H1 (cell line): ENCODE data around the gene CD46. TPM values are rescaled to one million over a fixed set of nuclear protein-coding genes. Genes with fewer than 3 reads are reported as not detected.
"Not testable (repeated sequence)": the region's sequence is repeated elsewhere in the genome, so short reads cannot be mapped to it uniquely, and the experiment has no call there.

Experiments used
- CTCF ChIA-PET: fragments of 300-600 bp; sonication (Branson Sonifier 250); formaldehyde crosslinking; loops from one replicate; lab custom pipeline; 2021; ENCODE audit not compliant: partially characterized antibody; lab: Charles Lee
- POLR2A ChIA-PET: fragments of 300-600 bp; sonication (Branson Sonifier 250); formaldehyde crosslinking; loops from one replicate; lab custom pipeline; 2021; ENCODE audit warnings: inconsistent platforms; ENCODE audit not compliant: partially characterized antibody; lab: Charles Lee
- DNase-seq, 2 experiments: peaks; one replicate each; pipeline versions ENCODE4 v3.0.0 to v3.0.0-alpha.2; 2010 to 2022; ENCODE audit warnings: low spot score in 2 of 2, low read depth in 1 of 2, mixed read lengths in 1 of 2
- FAIRE-seq: peaks from 2 replicates; lab custom pipeline; 2011; peaks lifted over from hg19 to GRCh38; lab: Jason Lieb, UNC
- H2AFZ ChIP-seq: 2 replicates; pipeline ENCODE4 v1.8.1; 2012; ENCODE audit warnings: low read length, inconsistent platforms
- H2AK5ac ChIP-seq: 2 replicates; pipeline ENCODE4 v1.6.1; 2013; ENCODE audit warnings: low read depth, low read length
- H2BK120ac ChIP-seq: replicated peaks from 2 replicates; pipeline ENCODE3; 2013; ENCODE audit warnings: low read depth, low read length, inconsistent platforms
- H2BK12ac ChIP-seq: 2 replicates; pipeline ENCODE4 v1.6.1; 2013; ENCODE audit warnings: low read depth, low read length
- H2BK15ac ChIP-seq: 2 replicates; pipeline ENCODE4 v1.6.1; 2013; ENCODE audit warnings: low read length
- H2BK20ac ChIP-seq: 2 replicates; pipeline ENCODE4 v1.6.1; 2013; ENCODE audit warnings: low read length
- H2BK5ac ChIP-seq: 2 replicates; pipeline ENCODE4 v1.6.1; 2013; ENCODE audit warnings: low read depth, low read length
- H3K14ac ChIP-seq: 2 replicates; pipeline ENCODE4 v1.6.1; 2013; ENCODE audit warnings: inconsistent platforms; ENCODE audit not compliant: insufficient read length
- H3K18ac ChIP-seq: 2 replicates; pipeline ENCODE4 v1.6.1; 2013; ENCODE audit warnings: low read length; ENCODE audit errors: extremely low read depth
- H3K23ac ChIP-seq: 2 replicates; pipeline ENCODE4 v1.6.1; 2013; ENCODE audit warnings: inconsistent platforms; ENCODE audit not compliant: insufficient read length
- H3K23me2 ChIP-seq: 2 replicates; pipeline ENCODE4 v1.6.1; 2013; ENCODE audit warnings: low read depth, low read length
- H3K27ac ChIP-seq: 2 replicates; pipeline ENCODE4 v1.6.1; 2011; ENCODE audit warnings: low read depth, low read length, inconsistent platforms
- H3K27me3 ChIP-seq, 4 experiments: replicated peaks in 1 of 4; 1 replicate in 1 of 4; 2 replicates in 3 of 4; pipeline versions ENCODE4 v1.6.1 to v1.8.1; 2011 to 2013; ENCODE audit warnings: low read length in 3 of 4, mild to moderate bottlenecking in 3 of 4, inconsistent platforms in 2 of 4, mixed read lengths in 2 of 4, moderate library complexity in 1 of 4; ENCODE audit not compliant: control insufficient read depth in 3 of 4, insufficient read depth in 3 of 4; ENCODE audit errors: extremely low read depth in 1 of 4
- H3K36me3 ChIP-seq, 4 experiments: 2 replicates each; pipeline versions ENCODE4 v1.6.1 to v1.8.1; 2011 to 2013; ENCODE audit warnings: mild to moderate bottlenecking in 4 of 4, low read length in 3 of 4, moderate library complexity in 2 of 4, control low read depth in 1 of 4, inconsistent platforms in 1 of 4; ENCODE audit not compliant: insufficient read depth in 4 of 4, control insufficient read depth in 2 of 4
- H3K4ac ChIP-seq: replicated peaks from 2 replicates; pipeline ENCODE3; 2013; ENCODE audit warnings: low read length, low read depth, mixed read lengths, inconsistent platforms; ENCODE audit not compliant: insufficient read length
- H3K4me1 ChIP-seq, 4 experiments: replicated peaks in 1 of 4; 1 replicate in 1 of 4; 2 replicates in 3 of 4; pipeline versions ENCODE4 v1.6.1 to v1.8.1; 2011 to 2013; ENCODE audit warnings: low read length in 3 of 4, inconsistent platforms in 2 of 4, mixed read lengths in 1 of 4; ENCODE audit not compliant: insufficient read depth in 4 of 4, control insufficient read depth in 3 of 4
- H3K4me2 ChIP-seq, 2 experiments: 2 replicates each; pipeline versions ENCODE4 v1.6.1 to v1.8.1; 2011 to 2013; ENCODE audit warnings: low read depth in 2 of 2, low read length in 2 of 2, control low read depth in 1 of 2, inconsistent platforms in 1 of 2, mild to moderate bottlenecking in 1 of 2; ENCODE audit not compliant: insufficient read depth in 1 of 2
- H3K4me3 ChIP-seq, 4 experiments: fragments of 200-600, 300-600 bp in 1 of 4; sonication (generic), shearing (Covaris generic), sonication (Bioruptor Twin) in 1 of 4; 2 replicates each; pipeline versions ENCODE4 v1.5.1 to v1.8.1; 2011 to 2016; ENCODE audit warnings: low read length in 4 of 4, low read depth in 3 of 4, control low read depth in 2 of 4, inconsistent platforms in 2 of 4, mild to moderate bottlenecking in 2 of 4, mixed read lengths in 1 of 4, moderate library complexity in 1 of 4; ENCODE audit not compliant: insufficient read depth in 2 of 4; ENCODE audit errors: extremely low read depth in 1 of 4
- H3K56ac ChIP-seq: replicated peaks from 2 replicates; pipeline ENCODE3; 2013; ENCODE audit warnings: low read depth, mild to moderate bottlenecking, mixed read lengths, low read length, inconsistent platforms; ENCODE audit not compliant: insufficient read length
- H3K79me1 ChIP-seq: 2 replicates; pipeline ENCODE4 v1.6.1; 2013; ENCODE audit warnings: low read depth, low read length, control low read depth
- H3K79me2 ChIP-seq, 2 experiments: 2 replicates each; pipeline versions ENCODE4 v1.6.1 to v1.8.1; 2012 to 2013; ENCODE audit warnings: low read length in 2 of 2, mild to moderate bottlenecking in 2 of 2, inconsistent platforms in 1 of 2; ENCODE audit not compliant: insufficient read depth in 2 of 2, control insufficient read depth in 1 of 2
- H3K9ac ChIP-seq, 4 experiments: replicated peaks in 1 of 4; 1 replicate in 1 of 4; 2 replicates in 3 of 4; pipeline versions ENCODE4 v1.6.1 to v1.8.1; 2011 to 2013; ENCODE audit warnings: low read depth in 3 of 4, low read length in 3 of 4, control low read depth in 2 of 4, mild to moderate bottlenecking in 2 of 4, moderate library complexity in 2 of 4, inconsistent platforms in 1 of 4; ENCODE audit errors: extremely low read depth in 1 of 4
- H3K9me3 ChIP-seq, 2 experiments: 2 replicates each; pipeline versions ENCODE4 v1.6.1 to v1.8.1; 2012 to 2013; ENCODE audit warnings: mild to moderate bottlenecking in 2 of 2, moderate library complexity in 2 of 2, control low read depth in 1 of 2, inconsistent platforms in 1 of 2, low read depth in 1 of 2, low read length in 1 of 2, mixed read lengths in 1 of 2; ENCODE audit not compliant: insufficient read depth in 2 of 2
- H4K20me1 ChIP-seq, 2 experiments: replicated peaks in 1 of 2; 2 replicates each; pipeline versions ENCODE3 to v1.8.1; 2011 to 2013; ENCODE audit warnings: inconsistent platforms in 2 of 2, low read length in 2 of 2, mild to moderate bottlenecking in 1 of 2; ENCODE audit not compliant: insufficient read depth in 2 of 2, control insufficient read depth in 1 of 2
- H4K5ac ChIP-seq: 2 replicates; pipeline ENCODE4 v1.6.1; 2013; ENCODE audit warnings: low read length, low read depth, mixed read lengths, inconsistent platforms; ENCODE audit not compliant: insufficient read length
- H4K8ac ChIP-seq: 2 replicates; pipeline ENCODE4 v1.8.0; 2013; ENCODE audit warnings: mild to moderate bottlenecking, moderate library complexity, low read length, inconsistent platforms; ENCODE audit not compliant: insufficient read depth; ENCODE audit errors: extremely low read depth
- H4K91ac ChIP-seq: replicated peaks from 2 replicates; pipeline ENCODE3; 2013; ENCODE audit warnings: low read length, mixed read lengths, inconsistent platforms; ENCODE audit not compliant: insufficient read length
- WGBS, 2 experiments: shearing (Covaris generic) in 1 of 2; methylation state at CpG; one replicate each; pipeline versions ENCODE4 v1.1.6 to v1.1.7; 2013 to 2015; ENCODE audit warnings: low lambda C conversion rate in 2 of 2, mixed read lengths in 2 of 2, inconsistent platforms in 1 of 2, low coverage in 1 of 2, missing lambda C conversion rate in 1 of 2; ENCODE audit not compliant: insufficient replicate concordance in 2 of 2, insufficient coverage in 1 of 2, insufficient read length in 1 of 2; ENCODE audit errors: extremely low coverage in 1 of 2, missing lambda C conversion rate in 1 of 2; 5-methylcytosine and 5-hydroxymethylcytosine counted together
- polyA plus RNA-seq, 7 experiments: library from polyadenylated mRNA; depleted of rRNA in 3 of 7; stranded (reverse) in 5 of 7; unstranded in 2 of 7; fragments of >200 nt in 5 of 7; fragments of 200-250 nt in 2 of 7; gene quantifications; 1 replicate in 5 of 7; 2 replicates in 1 of 7; 4 replicates in 1 of 7; pipeline versions ENCODE4 v1.2.1 to v1.2.3, GENCODE V29; 2011 to 2013; ENCODE audit warnings: missing spikeins in 2 of 7, mixed read lengths in 2 of 7
- total RNA-seq: library from RNA; stranded (reverse); fragmentation: NEBNext Ultra II Directional; extraction: Animal tissue kit (Norgen Biotek cat#: 25700); gene quantifications from 2 replicates; pipeline ENCODE4 v1.2.1, GENCODE V29; 2021

CD46 gene
- total and polyA plus RNA-seq, 2 of the 8 experiments (the other 6 are each of a cell fraction or from before 2014, with no cell fraction given), result 60.9 to 113 TPM

GRCh38 chr1:207708004-207708403 is 43.9 kb upstream of the CD46 start:
- H3K79me2 ChIP-seq, H2BK12ac ChIP-seq, H3K79me1 ChIP-seq, H3K18ac ChIP-seq, H2BK15ac ChIP-seq, H2BK120ac ChIP-seq, H4K20me1 ChIP-seq, H3K9ac ChIP-seq, H2BK20ac ChIP-seq, H2AFZ ChIP-seq, H3K56ac ChIP-seq, H4K91ac ChIP-seq, H3K23ac ChIP-seq, H3K23me2 ChIP-seq, H3K36me3 ChIP-seq, H4K8ac ChIP-seq, H3K4me1 ChIP-seq, H3K27ac ChIP-seq, H2BK5ac ChIP-seq, H3K9me3 ChIP-seq, H4K5ac ChIP-seq, H2AK5ac ChIP-seq, H3K4me3 ChIP-seq, POLR2A ChIA-PET, H3K27me3 ChIP-seq, FAIRE-seq, H3K4ac ChIP-seq, H3K4me2 ChIP-seq, H3K14ac ChIP-seq, DNase-seq: not testable (repeated sequence)
- 89% methylated on average over 3 of the region's 3 CpGs; no CpG with 5 or more reads in 1 of the 2 experiments for WGBS, 2 experiments
- CTCF ChIA-PET, result interaction anchor here (4.5 kb wide), 1 partner anchor 9 kb away, joined by 25 read pairs; no protein-coding TSS in a partner anchor
